SU-DHL-6 (cell line): Measurements from ENCODE around the gene STAM2.
"Not testable (repeated sequence)": the region's sequence is repeated elsewhere in the genome, so short reads cannot be mapped to it uniquely, and the experiment has no call there.

ENCODE experiments used
- H2AFZ ChIP-seq: fragments of 200-600 bp; sonication (generic); 2 replicates; pipeline ENCODE4 v1.6.1; 2014; ENCODE audit warnings: low read depth, mild to moderate bottlenecking, moderate library complexity, mixed read lengths, antibody characterized with exemption, low read length; ENCODE audit not compliant: severe bottlenecking
- H3F3A ChIP-seq: fragments of 200-600 bp; shearing (Covaris generic); 2 replicates; pipeline ENCODE4 v1.6.0; 2016; ENCODE audit warnings: antibody characterized with exemption, mild to moderate bottlenecking; ENCODE audit not compliant: insufficient read depth
- H3K27ac ChIP-seq: fragments of 200-600 bp; sonication (generic); 2 replicates; pipeline ENCODE4 v1.5.1; 2016; ENCODE audit warnings: low read depth, mild to moderate bottlenecking, low read length, moderate library complexity, mixed read lengths
- H3K27me3 ChIP-seq: fragments of 200-600 bp; sonication (generic), shearing (Covaris generic); 2 replicates; pipeline ENCODE4 v1.6.0; 2014; ENCODE audit warnings: mild to moderate bottlenecking, low read length
- H3K36me3 ChIP-seq: fragments of 200-600 bp; sonication (generic); 2 replicates; pipeline ENCODE4 v1.6.1; 2014; ENCODE audit warnings: mild to moderate bottlenecking, low read length, mixed read lengths
- H3K4me2 ChIP-seq: fragments of 300-600, 200-600 bp; shearing (Covaris generic), sonication (generic); 2 replicates; pipeline ENCODE4 v1.6.0; 2014; ENCODE audit warnings: low read length, low read depth, mild to moderate bottlenecking; ENCODE audit not compliant: poor library complexity, severe bottlenecking
- H3K4me3 ChIP-seq: fragments of 200-600 bp; sonication (generic); 2 replicates; pipeline ENCODE4 v1.5.1; 2014; ENCODE audit warnings: antibody characterized with exemption, low read length, mild to moderate bottlenecking, mixed read lengths; ENCODE audit not compliant: insufficient read depth, poor library complexity, severe bottlenecking
- H3K79me2 ChIP-seq: fragments of 200-600 bp; sonication (generic); 2 replicates; pipeline ENCODE4 v1.6.1; 2014; ENCODE audit warnings: mild to moderate bottlenecking, low read length, moderate library complexity; ENCODE audit not compliant: insufficient read depth
- H3K9ac ChIP-seq: fragments of 200-600 bp; sonication (generic); 2 replicates; pipeline ENCODE4 v1.7.0; 2014; ENCODE audit warnings: mild to moderate bottlenecking, low read length
- H3K9me2 ChIP-seq: fragments of 200-600 bp; sonication (generic); replicated peaks from 2 replicates; pipeline ENCODE4 v1.6.1; 2014; ENCODE audit warnings: low read length; ENCODE audit not compliant: insufficient read depth
- H3K9me3 ChIP-seq: fragments of 200-600 bp; sonication (generic); 2 replicates; pipeline ENCODE4 v1.6.1; 2014; ENCODE audit warnings: low read length, mixed read lengths; ENCODE audit not compliant: insufficient read depth
- H4K20me1 ChIP-seq: fragments of 200-600 bp; sonication (generic); 2 replicates; pipeline ENCODE4 v1.6.1; 2014; ENCODE audit warnings: low read depth, mild to moderate bottlenecking, antibody characterized with exemption, low read length, moderate library complexity, mixed read lengths
- CTCF ChIP-seq: fragments of 200-600 bp; sonication (generic); IDR thresholded peaks from one replicate; pipeline ENCODE4 v1.5.1; 2017; ENCODE audit warnings: antibody characterized with exemption, mild to moderate bottlenecking, low read length, moderate library complexity; ENCODE audit not compliant: insufficient read depth, poor library complexity, severe bottlenecking
- EZH2phosphoT487 ChIP-seq: fragments of 200-600 bp; sonication (generic), shearing (Covaris generic); conservative IDR thresholded peaks from 2 replicates; pipeline ENCODE4 v1.6.1; 2018; ENCODE audit warnings: mild to moderate bottlenecking, antibody characterized with exemption, low read length, moderate library complexity, mixed read lengths

Gene STAM2

GRCh38 chr2:152092095-152092494 lies 83.5 kb downstream of the STAM2 start:
- Histone ChIP-seq H3K27ac (no peak overlapping the region), H3F3A (no peaks in the 10 kb centered on the region)

GRCh38 chr2:152090726-152091125 lies 84.8 kb downstream of the STAM2 start:
- H3K27me3 ChIP-seq, H3K9me3 ChIP-seq, H3F3A ChIP-seq, H3K9me2 ChIP-seq, H4K20me1 ChIP-seq, H3K36me3 ChIP-seq, H2AFZ ChIP-seq, H3K27ac ChIP-seq, H3K4me2 ChIP-seq, H3K4me3 ChIP-seq, H3K79me2 ChIP-seq, H3K9ac ChIP-seq: not testable (repeated sequence)

More at GRCh38 chr2:152092095-152092494, 83.5 kb downstream of the STAM2 start:
- H3K9me3 ChIP-seq: no peaks in the 10 kb centered on the region
- no peaks in the 10 kb centered on the region for H3K9me2 ChIP-seq
- H3K4me2 ChIP-seq: no peak overlapping the region
- no peak overlapping the region for H2AFZ ChIP-seq
- no peak for TF ChIP-seq EZH2phosphoT487
- TF ChIP-seq CTCF: no peak
- no peak overlapping the region for H3K4me3 ChIP-seq
- no peaks in the 10 kb centered on the region for H3K27me3 ChIP-seq
- no peaks in the 10 kb centered on the region for H3K79me2 ChIP-seq
- H4K20me1 ChIP-seq: no peaks in the 10 kb centered on the region
- no peak overlapping the region for H3K9ac ChIP-seq
- no peaks in the 10 kb centered on the region for H3K36me3 ChIP-seq

GRCh38 chr2:152089238-152089637 lies 86.3 kb downstream of the STAM2 start:
- H3K9me3 ChIP-seq: no peaks in the 10 kb centered on the region
- no peak overlapping the region for H3K4me2 ChIP-seq
- H3K9me2 ChIP-seq: no peaks in the 10 kb centered on the region
- H2AFZ ChIP-seq: no peak overlapping the region
- H3K79me2 ChIP-seq: no peaks in the 10 kb centered on the region
- no peaks in the 10 kb centered on the region for H3K36me3 ChIP-seq
- H3K4me3 ChIP-seq: no peak overlapping the region
- H3K27ac ChIP-seq: no peak overlapping the region
- H3F3A ChIP-seq: no peaks in the 10 kb centered on the region
- H3K9ac ChIP-seq: no peak overlapping the region
- TF ChIP-seq EZH2phosphoT487 (no peak), CTCF (no peak)
- no peaks in the 10 kb centered on the region for H3K27me3 ChIP-seq
- H4K20me1 ChIP-seq: no peaks in the 10 kb centered on the region

- Histone ChIP-seq H3K4me2 (no peak overlapping the region), H3F3A (no peaks in the 10 kb centered on the region), H3K9me2 (no peaks in the 10 kb centered on the region), H2AFZ (no peak overlapping the region), H3K9ac (no peak overlapping the region), H3K27me3 (no peaks in the 10 kb centered on the region), H3K4me3 (no peak overlapping the region), H4K20me1 (no peaks in the 10 kb centered on the region), H3K36me3 (no peaks in the 10 kb centered on the region), H3K79me2 (no peaks in the 10 kb centered on the region), H3K27ac (no peak overlapping the region), H3K9me3 (no peaks in the 10 kb centered on the region)
- TF ChIP-seq CTCF (no peak), EZH2phosphoT487 (no peak)
Observed at GRCh38 chr2:152088006-152088405, 87.6 kb downstream of the STAM2 start.
